ENCODE measurements around the gene ADGRD1.

The ADGRD1 gene

GRCh38 chr12:131090274-131091210 lies 136.8 kb downstream of the ADGRD1 start:
- no peak for DNase-seq (ENCODE audit: low read depth, low spot score)

- no peak for DNase-seq (ENCODE audit: low read depth, low spot score)
Measured at GRCh38 chr12:131091413-131091975, 137.8 kb downstream of the ADGRD1 start.

GRCh38 chr12:131091976-131092691 lies 138.4 kb downstream of the ADGRD1 start:
- no peak for DNase-seq (ENCODE audit: low read depth, low spot score)

GRCh38 chr12:131092901-131093603 lies 139.3 kb downstream of the ADGRD1 start:
- DNase-seq (ENCODE audit: low read depth, low spot score): no peak

GRCh38 chr12:131093604-131093955 lies 139.9 kb downstream of the ADGRD1 start:
- no peak for DNase-seq (ENCODE audit: low read depth, low spot score)

- DNase-seq (ENCODE audit: low read depth, low spot score): no peak
Measured at GRCh38 chr12:131093971-131094830, 140.5 kb downstream of the ADGRD1 start.

GRCh38 chr12:131094831-131095805 lies 141.4 kb downstream of the ADGRD1 start:
- DNase-seq (ENCODE audit: low read depth, low spot score): no peak

- DNase-seq (ENCODE audit: low read depth, low spot score): no peak
Measured at GRCh38 chr12:131095826-131096680, 142.3 kb downstream of the ADGRD1 start.

GRCh38 chr12:131096681-131097181 lies 143.0 kb downstream of the ADGRD1 start:
- no peak for DNase-seq (ENCODE audit: low read depth, low spot score)

- no peak for DNase-seq (ENCODE audit: low read depth, low spot score)
Measured at GRCh38 chr12:131097202-131098177, 143.8 kb downstream of the ADGRD1 start.

- no peak for DNase-seq (ENCODE audit: low read depth, low spot score)
Measured at GRCh38 chr12:131098178-131098981, 144.7 kb downstream of the ADGRD1 start.

- no peak for DNase-seq (ENCODE audit: low read depth, low spot score)
Measured at GRCh38 chr12:131100031-131100674, 146.4 kb downstream of the ADGRD1 start.

- no peak for DNase-seq (ENCODE audit: low read depth, low spot score)
Measured at GRCh38 chr12:131101006-131101405, 147.3 kb downstream of the ADGRD1 start.

- no peak for DNase-seq (ENCODE audit: low read depth, low spot score)
Measured at GRCh38 chr12:131101703-131102492, 148.2 kb downstream of the ADGRD1 start.

GRCh38 chr12:131102493-131102931 lies 148.8 kb downstream of the ADGRD1 start:
- DNase-seq (ENCODE audit: low read depth, low spot score): no peak

Data from activated naive CD8-positive, alpha-beta T cell treated with anti-CD3 and anti-CD28 coated beads, Interleukin-2, amount 50 U/mL, for 16 hours (primary cell).